GM12891 (cell line): ENCODE measurements around the gene CTDSPL.

ENCODE experiments used
- PAX5 ChIP-seq: IDR thresholded peaks from 2 replicates; pipeline ENCODE4 v1.6.1; 2011; ENCODE audit warnings: low read length, moderate library complexity, mild to moderate bottlenecking; ENCODE audit not compliant: insufficient read depth, severe bottlenecking
- POLR2A ChIP-seq: IDR thresholded peaks from 2 replicates; pipeline ENCODE4 v1.6.1; 2011; ENCODE audit warnings: low read depth, low read length, control low read depth
- POU2F2 ChIP-seq: IDR thresholded peaks from 2 replicates; pipeline ENCODE4 v1.6.1; 2011; ENCODE audit warnings: low read depth, mild to moderate bottlenecking, control low read depth, low read length, moderate library complexity
- TAF1 ChIP-seq: IDR thresholded peaks from 2 replicates; pipeline ENCODE4 v1.6.1; 2011; ENCODE audit warnings: low read depth, low read length, control low read depth

DNA sequence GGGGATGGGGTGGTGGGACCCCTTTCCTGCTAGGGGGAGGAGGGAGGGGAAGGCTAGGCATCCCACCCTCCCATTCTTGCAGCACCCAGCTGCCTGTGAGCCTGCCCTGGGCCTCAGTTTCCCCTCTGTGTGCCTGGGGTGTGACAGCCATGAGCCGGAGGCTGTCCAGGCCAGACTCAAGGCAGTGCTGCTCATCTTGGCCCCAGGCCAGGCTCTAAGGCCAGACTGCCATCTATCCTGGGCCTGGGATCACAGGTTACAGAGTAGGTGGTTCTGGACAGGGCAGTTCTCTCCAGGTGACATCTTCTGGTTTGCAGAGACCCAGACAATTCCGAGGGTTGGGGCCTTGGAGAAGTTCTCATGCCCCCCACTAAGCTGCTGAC lies 125.6 kb downstream of the CTDSPL start:
- no peak for TF ChIP-seq POLR2A
- TF ChIP-seq TAF1: no peak
- no peak for TF ChIP-seq POU2F2
- TF ChIP-seq PAX5: no peak
